Testis (tissue), 3 donors: Measurements from ENCODE around the gene MON1B. TPM values are rescaled to one million over a fixed set of nuclear protein-coding genes. Genes with fewer than 3 reads are reported as not detected.

ENCODE experiments used
- DNase-seq: peaks from one replicate; pipeline ENCODE4 v3.0.0-alpha.2; 2019
- H3K27ac ChIP-seq, 2 donors: fragments of 200-600 bp; sonication (generic); one replicate each; pipeline ENCODE4 v1.5.1; 2019
- H3K27me3 ChIP-seq: fragments of 200-600 bp; sonication (generic); one replicate; pipeline ENCODE4 v1.5.1; 2019
- H3K36me3 ChIP-seq: fragments of 200-600 bp; sonication (generic); one replicate; pipeline ENCODE4 v1.5.1; 2017; ENCODE audit warnings: low read depth; ENCODE audit errors: missing control alignments
- H3K4me1 ChIP-seq: fragments of 200-600 bp; sonication (generic); one replicate; pipeline ENCODE4 v1.5.1; 2019
- H3K4me3 ChIP-seq, 2 donors: fragments of 200-600 bp; sonication (generic); one replicate each; pipeline ENCODE4 v1.5.1; 2017 to 2019
- H3K9me3 ChIP-seq: fragments of 200-600 bp; sonication (generic); one replicate; pipeline ENCODE4 v1.5.1; 2017
- POLR2A ChIP-seq: fragments of 450-650 bp; IDR thresholded peaks from one replicate; pipeline ENCODE4 v1.6.1; 2017; ENCODE audit warnings: antibody characterized with exemption, mild to moderate bottlenecking, moderate library complexity
- WGBS, 2 donors: methylation state at CpG; one replicate each; pipeline ENCODE4 v1.1.5; 2018; 5-methylcytosine and 5-hydroxymethylcytosine counted together
- intact Hi-C: fragments of 100-400 bp; cut with DNase I; formaldehyde crosslinking; loops from one replicate; pipeline ENCODE4 v1.15.1; 2023; ENCODE audit warnings: low total_unique reads
- polyA plus RNA-seq: library from polyadenylated mRNA; stranded (reverse); fragments of 350-450 nt; fragmentation: Illumina TruSeq; extraction: RNeasy Lipid Tissue Mini Kit (QIAGEN cat#74804); gene quantifications from one replicate; pipeline ENCODE4 v1.2.3, GENCODE V29; 2014; ENCODE audit warnings: low read depth, low replicate concordance; ENCODE audit not compliant: insufficient read depth
- total RNA-seq, 2 donors: library from RNA; depleted of rRNA; stranded (reverse); fragments of >200 nt; gene quantifications; one replicate each; pipeline ENCODE4 v1.2.3, GENCODE V29; 2016
- TF ChIP-seq, protein P1 (sequence below), 3 experiments: fragments of 450-650 bp in 2 of 3; fragments of 200-600 bp in 1 of 3; sonication (generic) in 1 of 3; IDR thresholded peaks; one replicate each; pipeline ENCODE4 v1.5.1; 2016 to 2019; ENCODE audit warnings: antibody characterized with exemption in 3 of 3, mild to moderate bottlenecking in 2 of 3, moderate library complexity in 1 of 3

The MON1B gene
- total and polyA plus RNA-seq, 3 donors from 2014 or later: 18.6 to 30.5 (median 25.4) TPM

GRCh38 chr16:77246150-77246549, 55.2 kb downstream of the MON1B start:
- no peak for TF ChIP-seq POLR2A
- TF ChIP-seq, protein P1, sequence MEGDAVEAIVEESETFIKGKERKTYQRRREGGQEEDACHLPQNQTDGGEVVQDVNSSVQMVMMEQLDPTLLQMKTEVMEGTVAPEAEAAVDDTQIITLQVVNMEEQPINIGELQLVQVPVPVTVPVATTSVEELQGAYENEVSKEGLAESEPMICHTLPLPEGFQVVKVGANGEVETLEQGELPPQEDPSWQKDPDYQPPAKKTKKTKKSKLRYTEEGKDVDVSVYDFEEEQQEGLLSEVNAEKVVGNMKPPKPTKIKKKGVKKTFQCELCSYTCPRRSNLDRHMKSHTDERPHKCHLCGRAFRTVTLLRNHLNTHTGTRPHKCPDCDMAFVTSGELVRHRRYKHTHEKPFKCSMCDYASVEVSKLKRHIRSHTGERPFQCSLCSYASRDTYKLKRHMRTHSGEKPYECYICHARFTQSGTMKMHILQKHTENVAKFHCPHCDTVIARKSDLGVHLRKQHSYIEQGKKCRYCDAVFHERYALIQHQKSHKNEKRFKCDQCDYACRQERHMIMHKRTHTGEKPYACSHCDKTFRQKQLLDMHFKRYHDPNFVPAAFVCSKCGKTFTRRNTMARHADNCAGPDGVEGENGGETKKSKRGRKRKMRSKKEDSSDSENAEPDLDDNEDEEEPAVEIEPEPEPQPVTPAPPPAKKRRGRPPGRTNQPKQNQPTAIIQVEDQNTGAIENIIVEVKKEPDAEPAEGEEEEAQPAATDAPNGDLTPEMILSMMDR (IDR thresholded peaks at IDR 0.05): no peak
- intact Hi-C loops: no loop called here
- no peaks in the 10 kb centered on the region for H3K36me3 ChIP-seq

DNA sequence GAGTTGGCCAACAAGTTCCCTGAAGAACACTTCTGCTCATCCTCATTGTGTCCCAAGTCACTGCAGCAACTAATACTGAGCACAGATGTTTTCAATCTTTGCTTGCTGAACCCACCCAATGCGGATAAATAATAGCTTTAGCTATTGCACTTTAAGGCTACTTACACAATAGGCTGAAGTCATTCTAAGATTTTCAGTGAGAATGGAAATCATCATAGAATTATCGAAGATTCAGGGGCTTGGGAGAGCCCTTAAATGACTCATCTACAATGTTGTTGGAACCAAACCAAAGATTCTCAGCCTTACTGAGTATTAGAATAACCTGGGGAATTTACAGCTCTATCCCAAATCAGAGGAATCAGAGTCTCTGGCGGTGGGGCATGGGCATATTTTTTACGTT, 59.4 kb downstream of the MON1B start:
- Histone ChIP-seq H3K9me3 (no peaks in the 10 kb centered on the region), H3K4me1 (no peaks in the 10 kb centered on the region), H3K36me3 (no peaks in the 10 kb centered on the region), H3K27me3 (no peaks in the 10 kb centered on the region), H3K27ac (no peak overlapping the region), H3K4me3 (no peak overlapping the region)
- intact Hi-C loops: no loop called here
- WGBS, 2 donors: 91 to 92% methylated on average over 4 of the region's 4 CpGs
- no peak for DNase-seq
- TF ChIP-seq POLR2A: no peak
- TF ChIP-seq, protein P1 (IDR thresholded peaks at IDR 0.05): no peak

More at GRCh38 chr16:77246150-77246549, 55.2 kb downstream of the MON1B start:
- no peaks in the 10 kb centered on the region for H3K4me1 ChIP-seq
- no peaks in the 10 kb centered on the region for H3K27me3 ChIP-seq
- WGBS, 2 donors: 82 to 95% methylated on average over 2 of the region's 2 CpGs
- no peak overlapping the region for H3K4me3 ChIP-seq
- no peak for DNase-seq
- no peaks in the 10 kb centered on the region for H3K9me3 ChIP-seq
- no peak overlapping the region for H3K27ac ChIP-seq

Other genes with a start within 250 kb of the MON1B start
- gene SYCE1L, start 8.2 kb downstream of the MON1B start, total RNA-seq: 1 to 10 TPM; 7.8 to 7.9 TPM
- gene SYCE1L, start 8.2 kb downstream of the MON1B start, polyA plus RNA-seq: 20.7 TPM
- 1 to 10 TPM; 1.1 to 3.4 TPM for gene ADAMTS18, start 243.8 kb downstream of the MON1B start, total RNA-seq
- 0.65 TPM for gene ADAMTS18, start 243.8 kb downstream of the MON1B start, polyA plus RNA-seq